ENCODE data around the gene STC2.
A peak's percentile ranks its signal among the peaks of the same experiment; 100 is the strongest.

Gene STC2

GRCh38 chr5:173339286-173339685 is 11.1 kb upstream of the STC2 start:
- Histone ChIP-seq H3K9me3 (no peaks in the 10 kb centered on the region), H3K4me3 (no peak overlapping the region), H3K27ac (no peak overlapping the region), H3K4me1 (no peaks in the 10 kb centered on the region), H3K27me3 (peaks cover 0 to 17% of the 10 kb centered on the region in 2 donors), H3K36me3 (no peaks in the 10 kb centered on the region)
- no peak for TF ChIP-seq CTCF (IDR thresholded peaks at IDR 0.05)
- intact Hi-C loops (cut with DNase I; ENCODE audit: low total_unique reads), result no loop called here
- no peak for DNase-seq

GRCh38 chr5:173338380-173339015 is 10.3 kb upstream of the STC2 start:
- Histone ChIP-seq H3K4me3 (no peak overlapping the region), H3K27me3 (peaks cover 0 to 17% of the 10 kb centered on the region in 2 donors), H3K4me1 (no peaks in the 10 kb centered on the region), H3K36me3 (no peaks in the 10 kb centered on the region), H3K9me3 (no peaks in the 10 kb centered on the region), H3K27ac (no peak overlapping the region)
- DNase-seq, result no peak
- no peak for TF ChIP-seq CTCF (IDR thresholded peaks at IDR 0.05)
- intact Hi-C loops (cut with DNase I; ENCODE audit: low total_unique reads), result no loop called here

DNA sequence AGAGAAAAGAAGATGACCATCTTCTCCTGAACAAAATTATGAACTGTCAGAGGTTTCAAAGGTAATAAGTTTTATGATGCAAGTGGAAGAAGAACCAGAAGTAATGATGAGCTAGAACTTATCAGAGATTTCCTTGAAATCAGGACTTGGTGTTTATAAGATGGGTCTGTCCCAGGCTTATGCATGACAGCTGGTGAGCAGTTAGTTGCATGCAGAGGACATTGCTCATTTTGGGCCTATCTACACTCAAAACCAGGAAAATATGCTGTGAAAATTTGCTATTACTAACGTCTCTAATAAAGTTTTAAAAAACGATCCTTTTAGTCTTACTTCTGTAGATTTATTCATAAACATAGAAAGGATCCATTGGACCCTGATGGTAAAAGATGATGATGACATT is 6.6 kb upstream of the STC2 start:
- no peak overlapping the region for H3K4me3 ChIP-seq
- intact Hi-C loops (cut with DNase I; ENCODE audit: low total_unique reads), result loop anchor here (2.0 kb wide), 1 partner anchor 38 kb away; no protein-coding TSS in a partner anchor
- DNase-seq, result no peak
- H3K4me1 ChIP-seq, result peaks cover 0 to 3% (median 2%) of the 10 kb centered on the region in 4 donors
- no peak for TF ChIP-seq CTCF (IDR thresholded peaks at IDR 0.05)
- H3K27ac ChIP-seq, result no peak overlapping the region
- H3K27me3 ChIP-seq, result peaks cover 0 to 37% of the 10 kb centered on the region in 2 donors
- no peaks in the 10 kb centered on the region for H3K36me3 ChIP-seq
- no peaks in the 10 kb centered on the region for H3K9me3 ChIP-seq

GRCh38 chr5:173333925-173334661 is 5.9 kb upstream of the STC2 start:
- DNase-seq, result no peak
- no peak for TF ChIP-seq CTCF (IDR thresholded peaks at IDR 0.05)
- intact Hi-C loops (cut with DNase I; ENCODE audit: low total_unique reads), result loop anchor here (2.0 kb wide), 1 partner anchor 37 kb away; no protein-coding TSS in a partner anchor
- H3K4me1 ChIP-seq, result peaks cover 0 to 11% (median 9%) of the 10 kb centered on the region in 4 donors
- H3K9me3 ChIP-seq, result no peaks in the 10 kb centered on the region
- no peak overlapping the region for H3K27ac ChIP-seq
- H3K36me3 ChIP-seq, result no peaks in the 10 kb centered on the region
- peaks cover 0 to 44% of the 10 kb centered on the region in 2 donors for H3K27me3 ChIP-seq
- H3K4me3 ChIP-seq, result no peak overlapping the region

GRCh38 chr5:173331956-173332479 is 3.8 kb upstream of the STC2 start:
- intact Hi-C loops (cut with DNase I; ENCODE audit: low total_unique reads), result no loop called here
- H3K27me3 ChIP-seq, result peaks cover 0 to 60% of the 10 kb centered on the region in 2 donors
- DNase-seq, result peak; percentile 81 to 90
- peaks cover 0 to 31% (median 30%) of the 10 kb centered on the region in 4 donors for H3K4me1 ChIP-seq
- peak; percentile 87 to 88 for TF ChIP-seq CTCF (IDR thresholded peaks at IDR 0.05)
- H3K4me3 ChIP-seq, result no peak overlapping the region
- H3K9me3 ChIP-seq, result no peaks in the 10 kb centered on the region
- no peak overlapping the region for H3K27ac ChIP-seq
- no peaks in the 10 kb centered on the region for H3K36me3 ChIP-seq
